DND-41 (cell line): Measurements from ENCODE around the gene PHTF1.

Experiments used
- ATAC-seq: fragments of 200-7000 bp; cut with Tn5 transposase; 3 replicates; pipeline ENCODE4 v1.9.1; 2021; ENCODE audit warnings: low read depth; ENCODE audit not compliant: insufficient read depth
- DNase-seq: peaks from one replicate; pipeline ENCODE4 v3.0.0-alpha.2; 2020
- H2AFZ ChIP-seq: 2 replicates; pipeline ENCODE4 v1.6.0; 2012; ENCODE audit warnings: low read depth, low read length
- H3K27ac ChIP-seq: 2 replicates; pipeline ENCODE4 v1.5.1; 2012; ENCODE audit warnings: low read length, inconsistent platforms
- H3K27me3 ChIP-seq: fragments of 200-600 bp; sonication (generic); 2 replicates; pipeline ENCODE4 v1.6.0; 2012; ENCODE audit warnings: low read length, mild to moderate bottlenecking, inconsistent platforms; ENCODE audit not compliant: insufficient read depth, poor library complexity
- H3K36me3 ChIP-seq: 2 replicates; pipeline ENCODE4 v1.5.1; 2012; ENCODE audit warnings: low read length, inconsistent platforms; ENCODE audit not compliant: insufficient read depth
- H3K4me1 ChIP-seq: 2 replicates; pipeline ENCODE4 v1.5.1; 2012; ENCODE audit warnings: mild to moderate bottlenecking, low read length; ENCODE audit not compliant: insufficient read depth
- H3K4me2 ChIP-seq: 2 replicates; pipeline ENCODE4 v1.6.0; 2012; ENCODE audit warnings: mild to moderate bottlenecking, moderate library complexity, low read length, inconsistent platforms; ENCODE audit not compliant: insufficient read depth
- H3K4me3 ChIP-seq, 2 experiments: fragments of 200-600 bp in 1 of 2; shearing (Covaris generic) in 1 of 2; 2 replicates each; pipeline ENCODE4 v1.5.1; 2012 to 2016; ENCODE audit warnings: inconsistent platforms in 2 of 2, low read length in 2 of 2, mild to moderate bottlenecking in 2 of 2, low read depth in 1 of 2, moderate library complexity in 1 of 2
- H3K79me2 ChIP-seq: 2 replicates; pipeline ENCODE4 v1.6.0; 2012; ENCODE audit warnings: low read length, inconsistent platforms; ENCODE audit not compliant: insufficient read depth
- H3K9ac ChIP-seq: 2 replicates; pipeline ENCODE4 v1.6.0; 2012; ENCODE audit warnings: low read depth, mild to moderate bottlenecking, inconsistent platforms, low read length, moderate library complexity
- H3K9me3 ChIP-seq: 2 replicates; pipeline ENCODE4 v1.5.1; 2012; ENCODE audit warnings: low read length, moderate library complexity, mild to moderate bottlenecking, inconsistent platforms; ENCODE audit not compliant: insufficient read depth, severe bottlenecking
- H4K20me1 ChIP-seq: 2 replicates; pipeline ENCODE4 v1.6.0; 2012; ENCODE audit warnings: low read length; ENCODE audit not compliant: insufficient read depth
- CTCF ChIP-seq: IDR thresholded peaks from 2 replicates; pipeline ENCODE4 v1.5.1; 2012; ENCODE audit warnings: borderline replicate concordance, low read length, moderate library complexity, mild to moderate bottlenecking; ENCODE audit not compliant: poor library complexity, severe bottlenecking; ENCODE audit errors: extremely low read depth
- EZH2 ChIP-seq: IDR thresholded peaks from 3 replicates; pipeline ENCODE4 v1.6.1; 2012; ENCODE audit warnings: borderline replicate concordance, low read depth, mild to moderate bottlenecking, moderate library complexity, low read length, inconsistent platforms; ENCODE audit not compliant: severe bottlenecking

The PHTF1 gene

GRCh38 chr1:113666126-113666525 is 93.2 kb downstream of the PHTF1 start:
- H3K79me2 ChIP-seq = no peaks in the 10 kb centered on the region
- H3K4me3 ChIP-seq = no peak overlapping the region
- H3K36me3 ChIP-seq = no peaks in the 10 kb centered on the region
- no peak overlapping the region for H2AFZ ChIP-seq
- H3K4me1 ChIP-seq = no peaks in the 10 kb centered on the region
- TF ChIP-seq CTCF (no peak), EZH2 (no peak)
- no peaks in the 10 kb centered on the region for H3K27me3 ChIP-seq
- H3K27ac ChIP-seq = no peak overlapping the region
- H3K4me2 ChIP-seq = no peak overlapping the region
- no peak overlapping the region for H3K9ac ChIP-seq
- ATAC-seq (no peak), DNase-seq (no peak)
- no peaks in the 10 kb centered on the region for H3K9me3 ChIP-seq
- H4K20me1 ChIP-seq = no peaks in the 10 kb centered on the region

- no peak for TF ChIP-seq EZH2
- no peak for TF ChIP-seq CTCF
- Histone ChIP-seq H4K20me1 (no peaks in the 10 kb centered on the region), H3K4me2 (no peak overlapping the region), H3K27ac (no peak overlapping the region), H3K27me3 (no peaks in the 10 kb centered on the region), H3K4me3 (no peak overlapping the region), H3K4me1 (no peaks in the 10 kb centered on the region), H3K79me2 (no peaks in the 10 kb centered on the region), H2AFZ (no peak overlapping the region), H3K9ac (no peak overlapping the region), H3K36me3 (no peaks in the 10 kb centered on the region), H3K9me3 (no peaks in the 10 kb centered on the region)
- no peak for DNase-seq
- no peak for ATAC-seq
Measured at GRCh38 chr1:113665071-113665470, 94.2 kb downstream of the PHTF1 start.

DNA sequence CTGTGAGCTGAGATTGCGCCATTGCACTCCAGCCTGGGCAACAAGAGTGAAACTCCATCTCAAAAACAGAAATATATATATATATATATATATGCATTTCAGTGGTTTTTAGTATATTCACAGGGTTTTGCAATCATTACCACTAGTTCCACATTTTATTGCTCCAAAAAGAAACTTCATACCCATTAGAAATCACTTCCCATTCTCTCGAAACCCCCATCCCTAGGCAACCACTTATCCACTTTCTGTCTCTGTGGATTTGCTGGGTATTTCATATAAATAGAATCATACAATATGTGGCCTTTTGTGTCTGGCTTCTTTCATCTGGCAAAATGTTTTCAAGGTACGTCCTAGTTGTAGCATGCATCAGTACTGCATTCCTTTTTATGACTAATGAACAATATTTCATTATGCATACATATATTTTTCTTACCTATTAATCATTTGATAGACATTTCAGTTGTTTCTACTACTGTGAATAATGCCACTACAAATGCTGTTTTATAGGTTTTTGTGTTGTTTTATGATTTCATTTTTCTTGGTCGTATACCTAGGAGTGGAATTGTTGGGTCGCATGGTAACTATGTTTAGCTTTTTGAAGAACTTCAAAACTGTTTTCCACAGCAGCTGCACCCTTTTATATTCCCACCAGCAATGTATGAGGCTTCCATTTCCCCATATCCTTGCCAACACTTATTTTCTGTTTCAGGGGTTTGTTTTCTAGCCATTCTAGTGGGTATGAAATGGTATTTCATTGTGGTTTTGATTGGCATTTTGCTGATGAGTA is 95.9 kb downstream of the PHTF1 start:
- no peak overlapping the region for H3K4me3 ChIP-seq
- H3K27me3 ChIP-seq = no peaks in the 10 kb centered on the region
- peaks cover 2% of the 10 kb centered on the region; the same call in 1 of the 2 replicates for H3K36me3 ChIP-seq
- H3K9ac ChIP-seq = no peak overlapping the region
- no peaks in the 10 kb centered on the region for H3K9me3 ChIP-seq
- ATAC-seq = no peak
- H3K4me2 ChIP-seq = no peak overlapping the region
- no peaks in the 10 kb centered on the region for H3K4me1 ChIP-seq
- TF ChIP-seq EZH2 = no peak
- no peak for TF ChIP-seq CTCF
- H3K27ac ChIP-seq = no peak overlapping the region
- no peaks in the 10 kb centered on the region for H4K20me1 ChIP-seq
- no peak overlapping the region for H2AFZ ChIP-seq
- H3K79me2 ChIP-seq = no peaks in the 10 kb centered on the region
- DNase-seq = no peak

- no peak overlapping the region for H3K4me2 ChIP-seq
- no peak overlapping the region for H3K9ac ChIP-seq
- TF ChIP-seq EZH2 (no peak), CTCF (no peak)
Measured at GRCh38 chr1:113662101-113662500, 97.2 kb downstream of the PHTF1 start.

More at GRCh38 chr1:113662101-113662500, 97.2 kb downstream of the PHTF1 start:
- Histone ChIP-seq H3K27ac (no peak overlapping the region), H3K4me3 (no peak overlapping the region), H3K4me1 (no peaks in the 10 kb centered on the region), H2AFZ (no peak overlapping the region), H4K20me1 (no peaks in the 10 kb centered on the region), H3K9me3 (no peaks in the 10 kb centered on the region), H3K27me3 (no peaks in the 10 kb centered on the region), H3K79me2 (no peaks in the 10 kb centered on the region), H3K36me3 (peaks cover 2% of the 10 kb centered on the region; the same call in 1 of the 2 replicates)
- DNase-seq = no peak
- no peak for ATAC-seq
